ENCODE results near the gene SCARB2. TPM values are rescaled to one million over a fixed set of nuclear protein-coding genes. Genes with fewer than 3 reads are reported as not detected.

Gene SCARB2
- polyA plus RNA-seq, 1 donor: 123 TPM

DNA sequence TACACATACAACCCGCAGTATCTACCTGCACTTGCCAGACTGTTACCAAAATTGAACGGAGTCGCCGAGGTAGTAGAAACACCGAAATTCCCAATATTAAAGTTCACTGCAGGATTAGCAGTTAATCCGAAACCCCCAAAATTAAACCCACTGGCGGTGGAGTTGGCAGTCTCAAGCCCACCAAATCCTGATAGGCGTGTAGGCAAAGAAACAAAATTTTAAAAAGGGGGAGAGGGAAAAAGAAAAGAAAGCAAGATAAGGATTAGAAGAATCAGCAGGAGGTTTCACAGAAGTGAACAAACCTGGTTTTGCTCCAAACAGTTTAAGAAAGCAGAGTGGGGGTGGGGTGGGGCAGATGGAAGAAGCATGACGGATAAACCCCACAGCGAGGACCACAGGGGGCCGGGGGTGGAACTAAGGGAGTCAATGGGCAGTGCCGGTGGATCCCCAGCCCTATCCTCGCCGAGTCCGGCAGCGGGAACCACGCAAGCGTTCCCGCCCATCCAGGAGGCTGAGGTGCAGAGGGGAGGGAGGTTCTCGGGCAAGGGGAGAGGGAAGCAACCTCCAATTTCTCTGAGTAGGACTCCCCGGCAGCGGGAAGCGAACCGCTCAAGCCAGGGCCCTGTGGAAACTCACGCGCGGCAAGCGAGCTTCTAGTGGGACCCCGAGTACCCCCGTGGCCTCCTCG lies 66.0 kb downstream of the SCARB2 start:
- DNase-seq: peak; percentile 64

DNA sequence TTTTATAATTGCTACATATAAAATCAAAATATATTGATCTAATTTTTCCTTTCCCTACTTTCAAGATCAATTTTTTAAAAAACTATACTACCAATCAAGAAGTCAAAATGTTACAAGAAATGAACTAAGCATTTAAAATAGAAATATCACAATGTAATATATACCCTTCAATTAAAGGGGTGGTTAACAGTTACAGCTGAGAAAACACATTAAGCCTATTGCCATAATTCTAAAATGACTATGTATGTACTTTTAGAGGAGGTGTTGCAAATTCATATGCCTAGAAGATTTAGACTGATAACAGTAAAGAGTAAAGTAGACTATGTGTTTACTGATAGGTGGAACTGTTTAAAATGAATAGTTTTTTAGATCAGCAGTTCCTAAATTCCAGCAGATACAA lies 69.1 kb downstream of the SCARB2 start:
- no peak for DNase-seq

DNA sequence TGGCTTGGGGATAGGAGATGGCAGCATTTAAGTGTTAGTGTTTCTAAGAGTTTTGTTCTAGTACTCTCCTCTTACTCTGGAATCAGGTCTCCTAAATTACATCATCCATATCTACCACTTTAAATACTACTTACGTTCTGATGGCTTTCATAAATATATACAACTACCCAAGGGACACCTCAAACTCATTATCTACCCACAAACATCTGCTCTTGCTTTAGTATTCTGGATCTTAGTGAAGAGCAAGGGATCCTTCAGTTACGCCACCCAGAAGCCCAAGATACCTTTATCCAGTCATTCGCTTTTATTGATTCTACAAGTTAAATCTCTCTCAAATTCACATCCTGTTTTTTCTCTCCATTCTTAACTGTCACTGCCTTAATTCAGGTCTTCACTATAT lies 72.4 kb downstream of the SCARB2 start:
- DNase-seq: no peak

DNA sequence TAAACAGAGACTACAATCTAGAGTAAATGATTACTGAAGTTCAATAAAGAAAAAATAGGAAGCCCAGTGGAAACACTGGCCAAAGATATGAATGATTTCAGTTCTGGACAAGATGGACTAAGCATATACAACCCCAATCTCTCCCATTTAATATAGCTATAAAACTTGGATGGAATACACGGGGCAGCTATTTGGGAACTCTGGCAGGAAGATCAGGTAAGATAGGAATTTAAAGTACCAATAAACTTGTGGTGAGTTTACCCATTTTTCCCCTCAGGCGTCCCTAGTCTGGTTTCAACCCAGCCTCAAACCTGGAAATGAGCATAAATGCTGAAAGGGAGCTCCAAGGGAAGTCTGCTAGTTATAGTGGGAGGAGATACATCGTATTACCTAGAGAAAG lies 85.9 kb downstream of the SCARB2 start:
- DNase-seq: no peak

DNA sequence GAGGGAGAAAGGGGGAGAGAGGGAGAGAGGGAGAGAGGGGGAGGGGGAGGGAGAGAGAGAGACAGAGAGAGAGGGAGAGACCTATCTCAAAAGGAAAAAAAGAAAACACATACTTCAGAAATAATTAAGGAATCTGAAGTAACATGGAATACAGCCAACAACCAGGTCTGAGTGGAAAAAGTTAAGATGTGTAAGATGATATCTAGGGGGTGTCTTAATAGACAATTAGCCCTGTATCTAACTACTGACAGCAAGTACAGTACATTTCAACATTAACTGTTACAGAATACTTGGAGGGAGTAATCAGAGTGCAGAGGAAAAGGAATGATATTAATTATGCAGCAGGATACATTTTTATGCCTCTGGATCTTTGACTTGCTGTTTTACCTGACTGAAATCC lies 87.8 kb downstream of the SCARB2 start:
- DNase-seq: no peak

DNA sequence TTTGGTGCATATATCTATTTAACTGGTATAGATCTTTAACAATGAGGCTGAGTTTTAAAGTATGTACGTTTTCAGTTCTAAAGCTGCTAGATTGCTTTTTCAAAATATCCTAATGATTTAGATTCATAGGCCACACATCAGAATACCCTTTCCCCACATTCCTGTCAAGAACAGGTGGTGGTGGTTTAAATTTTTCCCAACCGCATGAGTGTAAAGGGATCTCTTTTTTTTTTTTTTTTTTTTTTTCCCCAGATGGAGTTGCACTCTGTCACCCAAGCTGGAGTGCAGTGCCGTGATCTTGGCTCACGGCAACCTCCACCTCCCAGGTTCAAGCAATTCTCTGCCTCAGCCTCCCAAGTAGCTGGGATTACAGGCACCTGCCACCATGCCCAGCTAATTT lies 93.4 kb downstream of the SCARB2 start:
- DNase-seq: no peak

DNA sequence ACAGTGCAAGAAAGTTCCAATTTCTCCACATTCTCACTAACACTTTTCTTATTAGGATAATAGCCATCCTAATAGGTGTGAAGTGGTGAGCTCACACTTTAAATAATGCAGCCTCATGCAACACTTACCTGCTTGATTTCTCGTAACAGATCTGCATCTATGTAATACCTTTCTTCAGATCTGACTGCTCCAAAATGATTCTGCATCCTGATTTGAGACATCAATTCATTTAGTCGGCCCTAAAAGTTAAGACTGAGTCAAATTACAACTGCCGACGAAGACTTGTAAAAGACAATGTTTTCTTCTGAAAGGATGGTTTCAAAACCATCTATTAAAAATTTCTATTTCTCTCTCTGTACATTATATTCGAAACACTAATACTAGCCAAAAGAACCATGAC lies 96.1 kb downstream of the SCARB2 start:
- DNase-seq: no peak

DNA sequence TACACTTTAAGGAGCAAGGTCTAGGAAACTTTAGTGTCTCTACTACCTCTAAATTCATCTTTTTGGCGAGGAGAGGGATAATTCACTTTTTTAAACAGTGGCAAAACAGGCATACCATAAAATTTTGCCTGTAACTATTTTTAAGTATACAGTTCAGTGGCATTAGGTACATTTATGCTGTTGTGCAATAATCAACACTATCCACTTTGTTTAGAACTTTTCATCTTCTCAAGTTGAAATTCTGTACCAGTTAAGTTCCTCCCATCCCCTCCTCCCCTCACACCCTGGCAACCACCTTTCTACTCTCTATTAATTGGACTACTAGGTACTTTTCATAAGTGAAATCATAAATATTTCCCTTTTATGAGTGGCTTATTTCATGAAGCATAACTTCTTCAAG lies 96.8 kb downstream of the SCARB2 start:
- no peak for DNase-seq

Other genes starting within 250 kb of the SCARB2 start
- gene SDAD1, start 222.9 kb downstream of the SCARB2 start, polyA plus RNA-seq (ENCODE audit: insufficient read length): 26.7 TPM
- gene CXCL9, start 206.3 kb downstream of the SCARB2 start, polyA plus RNA-seq (ENCODE audit: insufficient read length): 0.06 TPM
- 0.34 TPM for gene CXCL10, start 190.3 kb downstream of the SCARB2 start, polyA plus RNA-seq (ENCODE audit: insufficient read length)
- gene CXCL11, start 177.8 kb downstream of the SCARB2 start, polyA plus RNA-seq (ENCODE audit: insufficient read length): not detected
- gene ART3, start 139.1 kb downstream of the SCARB2 start, polyA plus RNA-seq (ENCODE audit: insufficient read length): 36.1 TPM
- gene NUP54, start 65.4 kb downstream of the SCARB2 start, polyA plus RNA-seq (ENCODE audit: insufficient read length): 32.4 TPM
- gene FAM47E, start 37.9 kb upstream of the SCARB2 start, polyA plus RNA-seq (ENCODE audit: insufficient read length): 0.92 TPM
- gene STBD1, start 92.9 kb upstream of the SCARB2 start, polyA plus RNA-seq (ENCODE audit: insufficient read length): 51.9 TPM
- 0.80 TPM for gene CCDC158, start 207.3 kb upstream of the SCARB2 start, polyA plus RNA-seq (ENCODE audit: insufficient read length)
- 34.3 TPM for gene SHROOM3, start 221.4 kb upstream of the SCARB2 start, polyA plus RNA-seq (ENCODE audit: insufficient read length)

All from hindlimb muscle (tissue), 1 donor.